Measurements from ENCODE around the gene ATCAY.

DNA sequence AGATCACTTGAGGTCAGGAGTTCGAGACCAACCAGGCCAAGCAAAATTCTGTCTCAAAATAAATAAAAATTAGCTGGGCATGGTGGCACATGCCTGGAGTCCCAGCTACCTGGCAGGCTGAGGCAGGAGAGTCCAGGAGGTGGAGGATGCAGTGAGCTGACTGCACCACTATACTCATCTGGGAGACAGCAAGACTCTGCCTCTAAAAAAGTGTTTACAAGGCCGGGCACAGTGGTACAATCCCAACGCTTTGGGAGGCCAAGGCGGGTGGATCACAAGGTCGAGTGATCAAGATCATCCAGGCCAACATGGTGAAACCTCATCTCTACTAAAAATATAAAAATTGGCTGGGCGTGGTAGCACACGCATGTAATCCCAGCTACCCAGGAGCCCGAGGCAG lies 94.7 kb downstream of the ATCAY start:
- TF ChIP-seq, protein P1, sequence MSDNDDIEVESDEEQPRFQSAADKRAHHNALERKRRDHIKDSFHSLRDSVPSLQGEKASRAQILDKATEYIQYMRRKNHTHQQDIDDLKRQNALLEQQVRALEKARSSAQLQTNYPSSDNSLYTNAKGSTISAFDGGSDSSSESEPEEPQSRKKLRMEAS (IDR thresholded peaks at IDR 0.05; ENCODE audit: low read depth, low read length) = no peak
- no peak for TF ChIP-seq POLR2A (IDR thresholded peaks at IDR 0.05; ENCODE audit: extremely low read depth, insufficient read length)
- TF ChIP-seq, protein P2, sequence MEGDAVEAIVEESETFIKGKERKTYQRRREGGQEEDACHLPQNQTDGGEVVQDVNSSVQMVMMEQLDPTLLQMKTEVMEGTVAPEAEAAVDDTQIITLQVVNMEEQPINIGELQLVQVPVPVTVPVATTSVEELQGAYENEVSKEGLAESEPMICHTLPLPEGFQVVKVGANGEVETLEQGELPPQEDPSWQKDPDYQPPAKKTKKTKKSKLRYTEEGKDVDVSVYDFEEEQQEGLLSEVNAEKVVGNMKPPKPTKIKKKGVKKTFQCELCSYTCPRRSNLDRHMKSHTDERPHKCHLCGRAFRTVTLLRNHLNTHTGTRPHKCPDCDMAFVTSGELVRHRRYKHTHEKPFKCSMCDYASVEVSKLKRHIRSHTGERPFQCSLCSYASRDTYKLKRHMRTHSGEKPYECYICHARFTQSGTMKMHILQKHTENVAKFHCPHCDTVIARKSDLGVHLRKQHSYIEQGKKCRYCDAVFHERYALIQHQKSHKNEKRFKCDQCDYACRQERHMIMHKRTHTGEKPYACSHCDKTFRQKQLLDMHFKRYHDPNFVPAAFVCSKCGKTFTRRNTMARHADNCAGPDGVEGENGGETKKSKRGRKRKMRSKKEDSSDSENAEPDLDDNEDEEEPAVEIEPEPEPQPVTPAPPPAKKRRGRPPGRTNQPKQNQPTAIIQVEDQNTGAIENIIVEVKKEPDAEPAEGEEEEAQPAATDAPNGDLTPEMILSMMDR (IDR thresholded peaks at IDR 0.05; ENCODE audit: low read depth, low read length) = no peak
